ENCODE results near the gene PLSCR1.

PLSCR1 gene

DNA sequence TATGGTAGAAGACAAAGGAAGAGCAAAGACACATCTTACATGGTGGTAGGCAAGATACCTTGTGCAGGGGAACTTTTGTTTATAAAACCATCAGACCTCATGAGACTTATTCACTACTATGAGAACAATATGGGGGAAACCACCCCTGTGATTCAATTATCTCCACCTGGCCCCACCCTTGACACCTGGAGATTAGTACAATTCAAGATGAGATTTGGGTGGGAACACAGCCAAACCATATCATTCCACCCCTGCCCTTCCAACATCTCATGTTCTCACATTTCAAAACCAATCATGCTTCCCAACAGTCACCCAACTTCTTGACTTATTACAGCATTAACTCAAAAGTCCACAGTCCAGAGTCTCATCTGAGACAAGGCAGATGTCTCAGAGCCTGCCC lies 21.7 kb upstream of the PLSCR1 start:
- no peak overlapping the region for H3K27ac ChIP-seq (replicated peaks)
- no peak for DNase-seq (ENCODE audit: low read depth in 1 of 2, low spot score in 1 of 2)
- H3K4me3 ChIP-seq (replicated peaks; ENCODE audit: insufficient read depth, low read length), result no peak overlapping the region
- H3K27me3 ChIP-seq (ENCODE audit: insufficient read depth, poor library complexity, severe bottlenecking), result no peaks in the 10 kb centered on the region
- TF ChIP-seq SPI1 (IDR thresholded peaks at IDR 0.05; ENCODE audit: borderline replicate concordance, low read depth) (no peak), POLR2AphosphoS5 (IDR thresholded peaks at IDR 0.05; ENCODE audit: low read depth) (no peak), GABPA (IDR thresholded peaks at IDR 0.05; ENCODE audit: low read depth) (no peak)
- TF ChIP-seq, protein P1, sequence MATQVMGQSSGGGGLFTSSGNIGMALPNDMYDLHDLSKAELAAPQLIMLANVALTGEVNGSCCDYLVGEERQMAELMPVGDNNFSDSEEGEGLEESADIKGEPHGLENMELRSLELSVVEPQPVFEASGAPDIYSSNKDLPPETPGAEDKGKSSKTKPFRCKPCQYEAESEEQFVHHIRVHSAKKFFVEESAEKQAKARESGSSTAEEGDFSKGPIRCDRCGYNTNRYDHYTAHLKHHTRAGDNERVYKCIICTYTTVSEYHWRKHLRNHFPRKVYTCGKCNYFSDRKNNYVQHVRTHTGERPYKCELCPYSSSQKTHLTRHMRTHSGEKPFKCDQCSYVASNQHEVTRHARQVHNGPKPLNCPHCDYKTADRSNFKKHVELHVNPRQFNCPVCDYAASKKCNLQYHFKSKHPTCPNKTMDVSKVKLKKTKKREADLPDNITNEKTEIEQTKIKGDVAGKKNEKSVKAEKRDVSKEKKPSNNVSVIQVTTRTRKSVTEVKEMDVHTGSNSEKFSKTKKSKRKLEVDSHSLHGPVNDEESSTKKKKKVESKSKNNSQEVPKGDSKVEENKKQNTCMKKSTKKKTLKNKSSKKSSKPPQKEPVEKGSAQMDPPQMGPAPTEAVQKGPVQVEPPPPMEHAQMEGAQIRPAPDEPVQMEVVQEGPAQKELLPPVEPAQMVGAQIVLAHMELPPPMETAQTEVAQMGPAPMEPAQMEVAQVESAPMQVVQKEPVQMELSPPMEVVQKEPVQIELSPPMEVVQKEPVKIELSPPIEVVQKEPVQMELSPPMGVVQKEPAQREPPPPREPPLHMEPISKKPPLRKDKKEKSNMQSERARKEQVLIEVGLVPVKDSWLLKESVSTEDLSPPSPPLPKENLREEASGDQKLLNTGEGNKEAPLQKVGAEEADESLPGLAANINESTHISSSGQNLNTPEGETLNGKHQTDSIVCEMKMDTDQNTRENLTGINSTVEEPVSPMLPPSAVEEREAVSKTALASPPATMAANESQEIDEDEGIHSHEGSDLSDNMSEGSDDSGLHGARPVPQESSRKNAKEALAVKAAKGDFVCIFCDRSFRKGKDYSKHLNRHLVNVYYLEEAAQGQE (IDR thresholded peaks at IDR 0.05; ENCODE audit: insufficient replicate concordance, low read depth), result no peak
- TF ChIP-seq, protein P2, sequence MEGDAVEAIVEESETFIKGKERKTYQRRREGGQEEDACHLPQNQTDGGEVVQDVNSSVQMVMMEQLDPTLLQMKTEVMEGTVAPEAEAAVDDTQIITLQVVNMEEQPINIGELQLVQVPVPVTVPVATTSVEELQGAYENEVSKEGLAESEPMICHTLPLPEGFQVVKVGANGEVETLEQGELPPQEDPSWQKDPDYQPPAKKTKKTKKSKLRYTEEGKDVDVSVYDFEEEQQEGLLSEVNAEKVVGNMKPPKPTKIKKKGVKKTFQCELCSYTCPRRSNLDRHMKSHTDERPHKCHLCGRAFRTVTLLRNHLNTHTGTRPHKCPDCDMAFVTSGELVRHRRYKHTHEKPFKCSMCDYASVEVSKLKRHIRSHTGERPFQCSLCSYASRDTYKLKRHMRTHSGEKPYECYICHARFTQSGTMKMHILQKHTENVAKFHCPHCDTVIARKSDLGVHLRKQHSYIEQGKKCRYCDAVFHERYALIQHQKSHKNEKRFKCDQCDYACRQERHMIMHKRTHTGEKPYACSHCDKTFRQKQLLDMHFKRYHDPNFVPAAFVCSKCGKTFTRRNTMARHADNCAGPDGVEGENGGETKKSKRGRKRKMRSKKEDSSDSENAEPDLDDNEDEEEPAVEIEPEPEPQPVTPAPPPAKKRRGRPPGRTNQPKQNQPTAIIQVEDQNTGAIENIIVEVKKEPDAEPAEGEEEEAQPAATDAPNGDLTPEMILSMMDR (IDR thresholded peaks at IDR 0.05; ENCODE audit: insufficient read depth, low read length), result no peak

DNA sequence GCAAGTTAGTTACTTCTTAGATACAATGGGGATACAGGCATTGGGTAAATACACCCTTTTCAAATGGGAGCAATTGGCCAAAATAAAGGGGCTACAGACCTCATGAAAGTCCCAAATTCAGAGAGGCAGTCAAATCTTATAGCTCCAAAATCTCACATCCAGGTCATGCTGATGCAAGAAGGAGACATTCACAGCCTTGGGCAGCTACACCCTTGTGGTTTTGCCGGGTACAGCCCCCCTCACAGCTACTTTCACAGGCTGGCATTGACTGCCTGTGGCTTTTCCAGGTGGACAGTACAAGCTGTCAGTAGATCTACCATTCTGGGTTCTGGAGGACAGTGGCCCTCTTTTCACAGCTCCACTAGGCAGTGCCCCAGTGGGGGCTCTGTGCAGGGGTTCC lies 17.5 kb upstream of the PLSCR1 start:
- no peak for TF ChIP-seq SPI1 (IDR thresholded peaks at IDR 0.05; ENCODE audit: borderline replicate concordance, low read depth)

GRCh38 chr3:146561463-146561862 lies 17.1 kb upstream of the PLSCR1 start:
- TF ChIP-seq, protein P1 (IDR thresholded peaks at IDR 0.05; ENCODE audit: insufficient replicate concordance, low read depth), result no peak
- no peak for DNase-seq (ENCODE audit: low read depth in 1 of 2, low spot score in 1 of 2)
- no peak overlapping the region for H3K27ac ChIP-seq (replicated peaks)
- H3K4me3 ChIP-seq (replicated peaks; ENCODE audit: insufficient read depth, low read length), result no peak overlapping the region
- no peaks in the 10 kb centered on the region for H3K27me3 ChIP-seq (ENCODE audit: insufficient read depth, poor library complexity, severe bottlenecking)

More for the DNA sequence above, 17.5 kb upstream of the PLSCR1 start:
- H3K27ac ChIP-seq (replicated peaks), result no peak overlapping the region
- DNase-seq (ENCODE audit: low read depth in 1 of 2, low spot score in 1 of 2), result peak in 1 of 2 experiments; percentile 5
- H3K27me3 ChIP-seq (ENCODE audit: insufficient read depth, poor library complexity, severe bottlenecking), result no peaks in the 10 kb centered on the region
- H3K4me3 ChIP-seq (replicated peaks; ENCODE audit: insufficient read depth, low read length), result no peak overlapping the region

GRCh38 chr3:146560678-146561077 lies 16.3 kb upstream of the PLSCR1 start:
- no peak overlapping the region for H3K27ac ChIP-seq (replicated peaks)
- no peaks in the 10 kb centered on the region for H3K27me3 ChIP-seq (ENCODE audit: insufficient read depth, poor library complexity, severe bottlenecking)
- H3K4me3 ChIP-seq (replicated peaks; ENCODE audit: insufficient read depth, low read length), result no peak overlapping the region
- TF ChIP-seq, protein P1 (IDR thresholded peaks at IDR 0.05; ENCODE audit: insufficient replicate concordance, low read depth), result no peak
- TF ChIP-seq, protein P2 (IDR thresholded peaks at IDR 0.05; ENCODE audit: insufficient read depth, low read length), result no peak
- TF ChIP-seq POLR2AphosphoS5 (IDR thresholded peaks at IDR 0.05; ENCODE audit: low read depth) (no peak), GABPA (IDR thresholded peaks at IDR 0.05; ENCODE audit: low read depth) (no peak), SPI1 (IDR thresholded peaks at IDR 0.05; ENCODE audit: borderline replicate concordance, low read depth) (no peak)
- no peak for DNase-seq (ENCODE audit: low read depth in 1 of 2, low spot score in 1 of 2)

All from HL-60 (cell line).